HG02973 (cell line): ENCODE measurements around the gene TFB1M.
A peak's percentile ranks its signal among the peaks of the same experiment; 100 is the strongest.
"Not testable (repeated sequence)": the region's sequence is repeated elsewhere in the genome, so short reads cannot be mapped to it uniquely, and the experiment has no call there.

Source experiments
- ATAC-seq: cut with Tn5 transposase; IDR thresholded peaks from one replicate; pipeline ENCODE4 v1.9.1; 2021; ENCODE audit warnings: moderate library complexity; ENCODE audit not compliant: unreplicated experiment

The TFB1M gene

DNA sequence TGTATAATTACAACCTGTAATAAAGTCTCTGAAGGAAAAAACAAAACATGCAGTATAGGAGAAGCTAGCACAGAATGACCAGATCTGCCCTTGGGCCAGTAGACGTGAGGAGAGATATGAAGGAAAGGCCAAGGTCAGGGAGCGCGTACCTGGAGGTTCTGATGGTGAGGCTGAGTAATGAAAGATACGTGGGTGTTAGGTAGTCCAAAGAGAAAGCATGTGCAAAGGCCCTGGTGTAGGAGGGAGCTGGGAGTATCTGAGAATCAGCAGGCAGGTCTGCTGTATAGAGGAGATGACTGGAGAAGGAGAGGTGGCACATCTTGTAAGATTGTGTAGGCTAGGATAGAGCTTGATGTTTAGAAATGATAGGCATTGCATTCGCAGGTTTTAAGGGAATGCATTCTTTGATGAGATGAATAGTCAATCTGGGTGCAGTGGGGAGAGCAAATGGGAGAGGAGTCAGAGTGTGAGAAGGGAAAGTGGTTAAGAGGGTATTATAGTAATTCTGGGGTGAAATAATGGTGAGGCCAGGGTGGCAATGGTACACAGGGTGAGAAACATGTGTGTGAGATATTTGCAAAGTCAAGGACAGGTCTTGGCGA is 15.9 kb upstream of the TFB1M start:
- no peak for ATAC-seq

DNA sequence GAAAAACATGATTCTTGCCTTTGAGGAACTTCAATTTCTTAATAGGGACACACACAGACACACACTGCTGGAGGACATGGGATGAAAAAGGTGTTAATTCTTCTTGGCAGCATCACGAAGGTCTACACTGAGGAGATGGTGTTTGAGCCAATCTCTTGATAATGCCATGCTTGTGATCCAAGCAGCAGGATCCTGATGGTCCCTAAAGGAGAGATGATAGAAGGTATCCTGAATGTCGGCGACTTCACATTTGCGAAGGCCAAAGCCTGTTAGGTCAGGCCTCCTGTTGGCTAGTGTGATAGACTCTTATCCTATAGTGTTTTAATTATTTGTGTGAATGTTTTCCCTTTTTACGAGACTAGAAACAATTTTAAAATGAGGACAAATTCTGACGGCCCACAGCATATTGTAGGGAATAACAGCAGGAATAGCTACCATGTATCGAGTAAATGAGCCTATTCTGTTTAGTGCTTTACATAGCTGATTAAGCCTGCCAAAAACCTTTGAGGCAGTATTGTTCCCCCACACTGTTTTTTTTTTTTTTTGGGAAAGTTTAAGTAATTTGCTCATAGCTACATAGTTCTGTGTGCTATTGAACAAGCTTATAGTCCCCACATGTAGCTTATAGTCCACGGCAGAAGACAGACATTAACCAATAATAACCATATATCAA is 15.3 kb upstream of the TFB1M start:
- no peak for ATAC-seq

DNA sequence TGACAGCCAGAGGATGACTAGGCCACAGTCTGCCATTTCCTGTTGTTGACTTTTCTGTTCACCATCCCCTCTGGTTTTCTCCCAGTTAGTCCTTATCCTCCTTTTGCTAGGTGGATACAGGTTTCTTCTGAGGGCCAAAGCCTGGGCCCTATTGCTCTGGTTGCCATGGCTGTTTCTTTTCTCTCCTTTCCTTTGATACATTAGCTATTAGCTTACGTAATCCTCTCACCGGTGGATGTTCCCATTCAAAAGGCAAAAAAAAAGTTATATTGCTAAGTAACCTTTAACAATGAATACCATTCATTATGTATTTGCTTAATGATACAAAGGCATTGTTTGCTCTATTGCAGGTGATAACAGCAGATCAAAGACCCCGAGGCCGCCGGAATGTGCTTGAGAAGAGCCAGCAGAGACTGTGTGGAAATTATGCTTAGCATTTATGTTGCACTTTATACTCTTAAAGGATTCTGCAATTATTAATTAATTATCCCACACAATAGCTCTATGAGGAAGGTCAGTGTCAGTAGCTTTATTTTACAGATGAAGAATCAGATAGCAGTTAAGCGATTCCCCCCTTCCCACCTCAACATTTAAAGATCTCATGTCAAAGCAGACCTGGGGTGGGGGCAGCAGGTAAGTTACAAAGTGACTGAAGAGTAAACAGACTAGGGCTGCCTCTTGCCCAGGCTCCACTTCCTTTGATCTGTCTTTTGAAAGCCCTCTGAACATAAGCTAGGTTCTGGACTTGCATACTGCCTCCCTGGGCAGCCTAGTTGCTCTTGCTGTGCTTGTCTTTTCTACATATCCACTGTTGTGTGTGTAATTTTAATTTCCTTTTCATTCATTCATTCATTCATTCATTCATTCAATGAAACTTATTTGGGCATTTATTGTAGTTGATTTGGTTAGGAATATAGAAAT is 14.5 kb upstream of the TFB1M start:
- no peak for ATAC-seq

DNA sequence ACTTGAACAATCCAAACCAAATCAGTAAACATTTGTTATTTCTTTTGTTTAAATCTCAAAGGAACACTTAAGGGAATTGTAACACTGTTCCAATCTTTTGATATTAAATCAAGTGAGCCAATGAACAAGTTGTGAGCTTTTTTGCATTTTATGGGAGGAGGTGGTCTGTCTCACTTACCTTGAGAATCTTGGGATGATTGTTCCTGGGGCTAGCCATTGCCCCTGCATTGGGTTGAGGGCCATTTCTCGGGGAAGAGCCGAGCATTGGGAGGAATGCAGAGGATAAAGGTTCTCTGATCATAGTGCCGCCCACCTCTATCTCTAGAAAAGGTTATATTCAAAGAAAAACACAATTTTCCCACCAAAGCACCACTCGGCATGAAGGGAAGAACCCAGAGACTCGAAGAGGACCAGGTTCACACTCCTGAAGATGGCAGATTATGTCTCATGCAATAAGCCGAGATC is 13.8 kb upstream of the TFB1M start:
- ATAC-seq = no peak

DNA sequence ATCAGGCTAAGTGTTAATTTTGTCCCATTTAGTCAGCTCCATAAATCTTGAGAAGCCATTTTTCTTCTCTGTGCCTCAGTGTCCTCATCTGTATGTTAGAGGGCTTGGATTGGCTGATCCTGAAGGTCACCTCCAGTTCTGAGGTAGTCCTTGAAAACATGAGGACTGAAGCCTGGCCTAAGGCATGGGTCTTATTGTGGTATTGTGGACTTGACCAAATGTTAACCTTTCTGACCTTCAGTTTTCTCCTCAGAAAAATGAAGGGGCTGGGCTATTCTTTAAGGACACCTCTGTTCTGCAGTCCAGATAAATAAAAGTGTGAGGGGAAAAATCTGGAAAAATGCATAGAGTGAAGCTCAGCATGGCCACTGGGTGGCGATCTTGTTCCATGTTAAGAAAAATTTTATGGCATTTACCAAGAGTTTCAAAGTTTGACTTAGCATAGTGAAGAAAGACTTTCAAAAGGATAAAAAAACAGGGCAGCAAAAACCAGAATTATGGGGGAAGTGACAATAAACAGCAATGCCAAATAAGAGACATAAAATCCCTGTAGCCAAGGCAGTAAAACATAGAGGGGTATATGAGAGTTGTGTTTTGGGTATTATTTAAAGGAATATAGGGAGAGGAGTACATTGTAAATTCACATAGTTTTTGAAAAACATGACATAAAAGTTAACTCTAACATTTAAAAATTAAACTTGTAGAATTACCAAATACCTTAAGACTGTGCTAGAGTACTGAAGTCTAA is 13.2 kb upstream of the TFB1M start:
- peak; percentile 65 for ATAC-seq

DNA sequence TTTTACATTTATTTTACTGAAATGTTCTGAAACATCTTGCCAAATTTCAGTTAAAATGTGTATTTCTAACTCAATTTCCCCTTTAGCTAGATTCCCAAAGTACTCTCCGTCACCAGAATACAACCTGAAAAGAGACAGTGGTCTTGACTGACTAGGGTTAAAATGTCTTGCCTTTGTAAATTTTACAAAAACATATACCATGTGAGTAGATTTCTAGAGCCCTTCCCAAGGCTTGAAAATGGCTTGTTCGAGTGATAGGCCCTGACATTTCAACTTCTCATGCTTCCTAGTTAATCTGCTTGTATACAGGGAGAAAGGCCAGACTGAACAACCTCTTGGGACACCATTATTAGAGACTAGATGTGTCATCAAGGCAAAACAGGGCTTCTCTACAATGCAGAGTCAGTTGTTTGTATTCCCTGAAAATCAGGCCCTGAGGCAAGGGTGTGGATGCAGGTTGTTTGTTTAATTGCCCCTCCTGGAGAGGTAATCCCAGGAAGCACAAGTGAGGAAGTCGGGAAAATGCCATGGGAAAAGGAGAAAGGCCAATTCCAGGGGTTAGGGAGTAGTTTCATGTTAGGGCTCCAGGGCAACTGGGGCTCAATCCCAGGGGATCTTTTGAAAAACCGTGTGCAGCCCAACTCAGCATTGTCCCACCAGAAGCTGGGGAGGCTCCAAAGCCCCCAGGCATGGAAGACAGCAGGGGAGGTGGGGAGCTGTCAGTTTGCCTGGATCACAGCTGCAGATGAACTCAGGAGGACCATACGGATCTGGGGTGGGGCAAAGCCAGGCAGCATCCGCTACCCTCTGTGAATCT is 11.6 kb upstream of the TFB1M start:
- ATAC-seq = no peak

DNA sequence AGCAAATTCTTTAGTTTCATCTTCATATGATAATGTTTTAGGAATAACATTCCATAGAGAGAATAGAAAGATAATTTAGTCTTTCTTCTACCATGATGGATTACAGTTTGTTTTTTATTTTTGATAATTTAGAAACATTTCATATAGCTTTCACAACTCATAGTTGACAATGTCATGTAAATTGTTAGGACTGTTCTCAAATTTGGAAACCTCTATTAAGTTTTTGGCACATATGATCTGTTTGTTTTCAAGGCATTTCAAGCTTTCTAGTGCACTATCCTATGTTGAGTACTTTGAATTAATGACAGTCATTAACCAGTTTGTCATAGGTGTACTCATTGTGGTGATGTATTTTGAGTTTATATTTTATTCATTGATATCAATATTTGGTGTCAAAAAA is 10.7 kb upstream of the TFB1M start:
- ATAC-seq = no peak

DNA sequence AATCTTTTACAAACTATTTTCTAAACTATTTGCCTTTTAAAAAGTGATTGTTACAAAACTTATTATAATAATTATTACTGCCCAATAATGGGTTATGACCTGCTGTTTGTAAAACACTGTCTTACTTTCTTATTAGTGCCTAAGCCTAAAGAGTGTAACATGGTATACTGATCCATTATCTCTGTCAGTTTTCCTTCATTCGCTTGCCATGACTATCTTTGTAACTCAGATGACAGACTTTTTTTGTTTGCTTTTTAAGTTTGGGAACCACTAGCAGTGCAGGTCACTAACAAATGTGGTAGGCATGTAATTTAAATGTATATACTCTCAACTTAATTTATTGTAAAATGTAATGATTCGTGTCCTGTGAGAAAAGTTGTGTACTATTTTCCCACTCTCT is 9.9 kb upstream of the TFB1M start:
- ATAC-seq = no peak

DNA sequence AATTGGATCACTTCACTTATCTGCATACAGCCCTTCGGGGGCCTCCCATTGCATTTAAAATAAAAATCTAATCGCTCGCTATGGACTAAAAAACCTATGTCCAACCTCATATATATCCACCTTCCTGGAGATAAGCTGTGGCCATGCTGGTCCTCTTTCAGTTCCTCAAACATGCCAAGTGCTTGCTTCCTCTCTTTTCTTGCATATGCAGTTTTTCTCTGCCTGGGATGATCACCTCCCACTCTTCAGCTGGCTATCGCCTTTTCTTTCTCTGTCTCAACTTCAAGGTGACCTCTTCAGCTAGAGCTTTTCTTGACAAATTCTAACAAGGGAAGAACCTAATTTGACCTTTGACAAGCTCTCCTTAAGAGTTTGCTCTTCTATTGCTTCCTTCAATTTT is 5.6 kb upstream of the TFB1M start:
- ATAC-seq = no peak

DNA sequence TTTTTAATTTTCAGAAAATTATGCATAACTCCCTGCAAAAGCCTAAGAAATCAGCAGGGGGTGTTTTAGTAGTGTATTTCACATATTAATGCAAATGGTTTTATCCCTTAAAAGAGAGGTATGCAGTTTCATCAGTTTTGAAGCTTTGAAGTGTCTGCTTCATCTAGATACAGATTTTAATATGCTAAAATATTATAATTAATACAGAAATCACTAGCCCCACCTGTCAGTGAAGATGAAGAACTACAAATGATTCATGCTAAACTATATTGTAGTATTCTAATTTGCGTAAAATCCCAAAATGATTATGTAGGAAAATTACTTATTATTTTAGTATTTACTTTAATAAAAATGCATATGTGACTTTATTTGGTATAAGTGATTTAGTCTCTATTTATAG is 2.9 kb upstream of the TFB1M start:
- ATAC-seq = no peak

DNA sequence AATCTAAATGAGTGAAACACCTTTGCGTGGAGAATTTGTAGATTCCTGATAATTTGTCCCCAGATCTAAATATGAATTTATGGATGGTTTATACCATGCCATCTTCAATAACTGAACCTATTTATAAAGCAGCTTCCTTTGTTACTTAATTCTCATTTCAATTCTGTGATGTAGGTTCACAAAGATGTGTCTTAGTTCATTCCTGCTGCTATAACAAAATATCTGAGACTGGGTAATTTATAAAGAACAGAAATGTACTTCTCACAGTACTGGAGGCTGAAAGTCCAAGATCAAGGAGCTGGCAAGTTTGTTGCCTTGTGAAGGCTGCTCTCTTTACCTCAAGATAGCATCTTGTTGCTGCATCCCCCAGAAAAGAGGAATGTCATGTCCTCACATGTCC is 2.1 kb upstream of the TFB1M start:
- ATAC-seq = no peak

DNA sequence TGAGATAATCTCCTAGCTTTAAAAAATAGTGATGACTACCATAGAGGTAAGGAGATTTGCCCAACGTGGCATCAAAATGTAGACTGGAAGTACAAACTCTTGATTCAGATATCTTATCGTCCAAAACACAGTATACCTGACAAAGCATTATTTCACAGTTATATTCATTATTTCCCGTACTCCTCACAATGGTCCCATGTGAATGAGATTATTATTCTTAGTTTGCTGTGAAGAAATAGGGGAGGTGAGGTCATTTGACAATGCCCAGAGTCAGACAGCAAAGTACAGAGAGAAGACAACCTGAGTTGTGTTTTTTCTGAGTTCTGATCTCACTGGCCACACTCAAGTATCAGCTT is 1.2 kb upstream of the TFB1M start:
- no peak for ATAC-seq

DNA sequence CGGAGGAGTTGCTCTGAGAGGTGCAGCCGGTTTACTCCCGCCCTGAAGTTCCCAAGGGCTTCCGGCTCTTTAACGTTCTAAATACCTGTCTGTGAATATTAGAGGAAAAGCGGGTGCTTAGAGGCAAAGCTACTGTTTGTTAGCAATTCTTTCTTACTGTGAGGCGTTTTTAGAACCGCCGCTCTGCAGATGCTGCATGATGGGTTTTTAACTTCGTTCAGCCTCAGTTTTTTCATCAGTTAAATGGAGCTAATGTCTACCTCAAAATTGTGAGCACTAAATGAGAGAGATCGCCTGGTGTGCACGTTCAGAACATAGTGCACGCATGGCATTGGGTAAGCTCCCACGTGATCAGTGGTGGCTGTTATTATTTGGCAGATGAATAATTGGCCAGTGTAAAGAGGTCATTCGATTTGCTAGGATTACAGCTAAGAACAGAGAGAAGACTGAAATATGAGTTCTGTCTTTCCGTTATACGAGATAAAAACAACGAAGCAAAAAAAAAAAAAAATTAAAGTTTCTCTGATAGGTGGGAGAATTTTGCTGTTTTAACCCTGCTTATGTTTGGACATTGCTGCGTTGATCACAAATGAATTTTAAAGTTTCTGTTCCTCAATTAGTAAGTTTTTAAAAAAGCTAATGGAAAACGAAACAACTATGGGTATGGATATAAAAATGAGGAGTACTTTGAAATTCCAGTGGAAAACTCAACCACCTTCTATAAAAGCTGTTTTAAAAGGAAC is 660 bp upstream of the TFB1M start:
- ATAC-seq = peak; percentile 56

DNA sequence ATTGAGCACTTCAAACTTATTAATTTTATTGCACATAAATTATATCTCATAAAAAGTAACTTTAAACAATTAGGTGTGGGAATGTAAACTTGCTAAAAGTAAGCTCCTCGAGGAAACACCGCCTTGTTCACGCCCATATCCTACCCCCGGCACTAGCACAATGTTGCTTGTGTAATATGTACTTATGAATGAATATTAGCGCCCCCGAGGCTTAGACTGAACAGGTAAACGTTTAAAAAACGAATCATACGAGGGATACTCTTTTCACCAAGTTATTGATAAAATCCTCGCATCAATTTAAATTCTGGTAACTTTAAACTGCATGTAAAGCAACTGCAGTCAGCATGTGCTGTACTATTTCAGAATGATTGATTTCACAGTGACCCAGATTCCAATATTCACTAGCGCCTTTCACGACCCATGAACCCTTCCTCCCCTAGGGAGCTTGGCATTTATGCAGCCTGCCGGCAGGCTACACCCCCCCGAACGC is 637 bp downstream of the TFB1M start:
- ATAC-seq = peak; percentile 9

DNA sequence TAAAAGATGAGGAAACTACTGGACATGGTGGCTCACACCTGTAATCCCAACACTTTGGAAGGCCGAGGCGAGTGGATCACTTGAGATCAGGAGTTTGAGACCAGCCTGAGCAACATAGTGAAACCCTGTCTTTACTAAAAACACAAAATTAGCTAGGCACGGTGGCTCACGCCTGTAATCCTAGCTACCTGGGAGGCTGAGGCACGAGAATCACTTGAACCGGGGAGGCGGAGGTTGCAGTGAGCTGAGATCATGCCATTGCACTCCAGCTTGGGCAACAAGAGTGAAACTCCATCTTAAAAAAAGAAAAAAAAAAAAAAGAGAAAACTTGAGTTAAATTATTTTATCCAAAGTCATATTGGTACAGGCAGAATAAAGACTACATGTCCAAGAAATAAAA is 1.3 kb downstream of the TFB1M start:
- ATAC-seq = not testable (repeated sequence)

DNA sequence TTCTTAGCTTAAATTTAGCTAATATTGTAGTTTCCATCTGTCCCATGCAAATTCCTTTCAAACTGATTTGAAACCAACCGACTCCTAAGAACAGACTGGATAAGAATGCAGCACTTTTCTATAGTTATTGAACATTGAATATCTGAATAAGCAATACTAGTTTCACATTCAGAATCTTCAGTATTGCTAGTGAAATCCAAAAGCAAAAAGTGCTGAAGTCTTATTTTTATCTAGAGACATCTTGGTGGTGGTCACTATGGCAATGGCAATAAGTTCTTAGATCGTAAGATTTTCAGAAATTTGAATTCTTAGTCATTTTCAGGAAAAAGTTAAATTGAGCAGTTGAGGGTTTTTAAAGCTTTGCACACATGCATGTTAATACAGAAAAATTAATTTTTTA is 2.7 kb downstream of the TFB1M start:
- no peak for ATAC-seq

DNA sequence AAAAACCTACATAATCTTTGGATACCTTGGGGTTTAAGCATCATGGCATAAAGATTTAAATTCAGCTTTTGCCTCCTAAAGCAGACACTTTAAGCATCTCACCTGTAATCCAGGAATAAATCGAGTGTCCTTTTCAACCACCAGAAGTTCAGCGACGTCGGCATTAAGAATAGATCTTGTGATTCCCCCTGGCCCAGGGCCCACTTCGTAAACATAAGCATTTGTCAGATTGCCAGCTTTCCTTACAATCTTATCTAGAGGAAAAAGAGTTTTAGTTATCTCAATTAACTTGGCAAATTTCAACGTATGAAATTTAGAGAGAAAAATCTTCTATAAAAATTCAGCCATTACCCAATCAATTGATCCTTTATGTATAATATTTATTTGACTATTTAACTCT is 3.2 kb downstream of the TFB1M start:
- ATAC-seq = no peak

DNA sequence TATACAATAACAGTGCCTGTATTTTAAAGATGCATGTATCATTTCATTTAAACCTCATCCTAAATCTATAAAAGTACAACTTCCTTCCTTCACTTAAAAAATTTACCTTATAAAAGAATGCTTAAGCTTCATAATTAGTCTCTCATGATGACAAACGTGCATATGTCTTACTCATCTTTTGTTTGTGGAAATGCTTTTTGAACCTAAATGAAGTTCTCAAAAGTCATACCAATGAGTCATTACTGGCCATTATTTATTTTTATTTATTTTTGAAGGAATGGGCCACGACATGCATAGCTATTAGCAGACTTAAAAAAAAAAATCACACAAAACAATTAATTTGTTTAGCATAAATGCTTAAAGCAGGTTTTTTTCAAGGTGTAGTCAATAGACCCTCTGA is 3.7 kb downstream of the TFB1M start:
- no peak for ATAC-seq

DNA sequence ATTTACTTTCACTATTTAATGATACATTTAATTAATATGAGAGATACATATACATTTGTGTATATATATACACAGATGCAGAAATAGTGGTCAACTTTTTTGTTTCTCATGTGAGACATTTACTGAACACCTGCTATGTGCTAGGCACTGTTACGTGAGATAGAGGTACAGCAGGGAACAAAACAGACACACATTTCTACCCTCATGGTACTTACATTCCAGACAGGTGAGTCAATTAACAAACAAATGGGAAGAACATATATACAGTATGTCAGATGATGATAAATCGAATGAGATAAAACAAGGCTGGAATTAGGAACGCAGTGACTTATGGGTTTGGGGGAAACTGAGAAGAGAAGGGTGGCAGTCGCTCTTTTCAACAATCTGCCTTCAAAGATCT is 5.1 kb downstream of the TFB1M start:
- ATAC-seq = no peak

DNA sequence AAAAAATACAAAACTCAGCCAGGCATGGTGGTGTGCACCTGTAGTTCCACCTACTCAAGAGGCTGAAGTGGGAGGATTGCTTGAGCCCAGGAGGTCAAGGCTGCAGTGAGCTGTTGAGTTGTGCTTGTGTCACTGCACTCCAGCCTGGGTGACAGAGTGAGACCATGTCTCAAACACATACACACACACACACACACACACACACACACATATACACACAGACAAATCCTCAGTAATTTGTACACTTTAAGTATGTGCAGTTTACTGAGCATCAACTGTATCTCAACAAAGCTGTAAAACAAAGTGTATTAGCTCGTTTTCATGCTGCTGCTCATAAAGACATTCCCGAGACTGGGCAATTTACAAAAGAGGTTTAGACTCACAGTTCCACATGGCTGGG is 7.3 kb downstream of the TFB1M start:
- no peak for ATAC-seq
